HEK293T (cell line): ENCODE data around the gene MUC3A.
"Not testable (repeated sequence)": the region's sequence is repeated elsewhere in the genome, so short reads cannot be mapped to it uniquely, and the experiment has no call there.

Experiments used
- CTCF ChIA-PET: fragments of 350-600 bp; formaldehyde crosslinking; extraction: SDS; loops from one replicate; lab custom pipeline; 2021; ENCODE audit warnings: antibody characterized with exemption, inconsistent platforms; lab: Yijun Ruan, JAX
- POLR2A ChIA-PET: fragments of 350-600 bp; formaldehyde crosslinking; extraction: SDS; loops from one replicate; lab custom pipeline; 2020; ENCODE audit warnings: antibody characterized with exemption, inconsistent platforms; lab: Yijun Ruan, JAX
- DNase-seq: peaks from one replicate; pipeline ENCODE4 v3.0.0; 2012; ENCODE audit warnings: mixed read lengths; ENCODE audit errors: extremely low spot score
- ARNT ChIP-seq: fragments of 450-650 bp; IDR thresholded peaks from 2 replicates; pipeline ENCODE4 v1.6.1; 2017; ENCODE audit warnings: mild to moderate bottlenecking
- BHLHE40 ChIP-seq: fragments of 450-650 bp; IDR thresholded peaks from 2 replicates; pipeline ENCODE4 v1.6.1; 2016; ENCODE audit warnings: mild to moderate bottlenecking, moderate library complexity, borderline replicate concordance
- CTBP1 ChIP-seq: fragments of 450-650 bp; IDR thresholded peaks from 2 replicates; pipeline ENCODE4 v1.6.1; 2016; ENCODE audit warnings: borderline replicate concordance
- ELF4 ChIP-seq: fragments of 450-650 bp; IDR thresholded peaks from 2 replicates; pipeline ENCODE4 v1.6.1; 2017; ENCODE audit warnings: antibody characterized with exemption
- FOXA1 ChIP-seq: fragments of 450-650 bp; IDR thresholded peaks from 2 replicates; pipeline ENCODE4 v1.6.1; 2016; ENCODE audit warnings: mild to moderate bottlenecking
- FOXK2 ChIP-seq: fragments of 450-650 bp; IDR thresholded peaks from 2 replicates; pipeline ENCODE4 v1.6.1; 2016; ENCODE audit warnings: mild to moderate bottlenecking
- FOXM1 ChIP-seq: fragments of 450-650 bp; IDR thresholded peaks from 2 replicates; pipeline ENCODE4 v1.6.1; 2017; ENCODE audit warnings: mild to moderate bottlenecking, borderline replicate concordance
- HDGF ChIP-seq: fragments of 450-650 bp; IDR thresholded peaks from 2 replicates; pipeline ENCODE4 v1.6.1; 2017; ENCODE audit warnings: antibody characterized with exemption, borderline replicate concordance
- L3MBTL2 ChIP-seq: fragments of 450-650 bp; conservative IDR thresholded peaks from 2 replicates; pipeline ENCODE4 v1.6.1; 2016; ENCODE audit warnings: mild to moderate bottlenecking
- LEF1 ChIP-seq: fragments of 450-650 bp; IDR thresholded peaks from 2 replicates; pipeline ENCODE4 v1.6.1; 2017; ENCODE audit warnings: mild to moderate bottlenecking, borderline replicate concordance
- NFRKB ChIP-seq: fragments of 450-650 bp; IDR thresholded peaks from 2 replicates; pipeline ENCODE4 v1.6.1; 2016; ENCODE audit warnings: mild to moderate bottlenecking, moderate library complexity
- PKNOX1 ChIP-seq: fragments of 450-650 bp; IDR thresholded peaks from 2 replicates; pipeline ENCODE4 v1.6.1; 2016
- SP1 ChIP-seq: fragments of 450-650 bp; IDR thresholded peaks from 2 replicates; pipeline ENCODE4 v1.6.1; 2017
- SUZ12 ChIP-seq: fragments of 450-650 bp; IDR thresholded peaks from 2 replicates; pipeline ENCODE4 v1.6.1; 2016; ENCODE audit warnings: mild to moderate bottlenecking
- TARDBP ChIP-seq: fragments of 450-650 bp; IDR thresholded peaks from 2 replicates; pipeline ENCODE4 v1.6.1; 2016
- ZNF384 ChIP-seq: fragments of 450-650 bp; IDR thresholded peaks from 2 replicates; pipeline ENCODE4 v1.6.1; 2016

Gene MUC3A

GRCh38 chr7:100974021-100974420, 24.7 kb downstream of the MUC3A start:
- ChIA-PET POLR2A (no interaction called here), CTCF (no interaction called here)
- no peak for DNase-seq
- TF ChIP-seq SP1 (no peak), CTBP1 (no peak), FOXK2 (no peak), SUZ12 (no peak), BHLHE40 (no peak), LEF1 (no peak), ELF4 (no peak), HDGF (no peak), ARNT (no peak), NFRKB (no peak), FOXA1 (no peak), PKNOX1 (no peak), ZNF384 (no peak), TARDBP (no peak), FOXM1 (no peak), L3MBTL2 (no peak)

- TF ChIP-seq PKNOX1 (no peak), FOXM1 (no peak), ELF4 (no peak), FOXA1 (no peak), HDGF (no peak), ARNT (no peak), SUZ12 (no peak), CTBP1 (no peak), SP1 (no peak), L3MBTL2 (no peak), ZNF384 (no peak), TARDBP (no peak)
- ChIA-PET CTCF (interaction anchor here (1.1 to 1.6 kb wide), 2 partner anchors 9 kb away, joined by 3 to 4 read pairs; no protein-coding TSS in a partner anchor), POLR2A (interaction anchor here (0.8 kb wide), 1 partner anchor 86 kb away, joined by 5 read pairs; the partner anchor contains the start of gene UFSP1)
- DNase-seq = no peak
Observed at GRCh38 chr7:100975371-100975821, 26.1 kb downstream of the MUC3A start.

GRCh38 chr7:100978300-100978699, 29.0 kb downstream of the MUC3A start:
- ChIA-PET CTCF (interaction anchor here (1.1 kb wide), 1 partner anchor 12 kb away, joined by 3 read pairs; no protein-coding TSS in a partner anchor), POLR2A (no interaction called here)
- no peak for DNase-seq
- TF ChIP-seq PKNOX1 (no peak), NFRKB (no peak), CTBP1 (no peak)

GRCh38 chr7:100983451-100984187, 34.3 kb downstream of the MUC3A start:
- ChIA-PET CTCF (no interaction called here), POLR2A (no interaction called here)
- TF ChIP-seq SP1 (no peak), FOXM1 (no peak), FOXA1 (no peak), ELF4 (no peak), ARNT (no peak), ZNF384 (no peak), LEF1 (no peak), FOXK2 (no peak), L3MBTL2 (no peak), BHLHE40 (no peak), PKNOX1 (no peak), CTBP1 (no peak), TARDBP (no peak), HDGF (no peak), NFRKB (no peak), SUZ12 (no peak)
- DNase-seq = no peak

DNA sequence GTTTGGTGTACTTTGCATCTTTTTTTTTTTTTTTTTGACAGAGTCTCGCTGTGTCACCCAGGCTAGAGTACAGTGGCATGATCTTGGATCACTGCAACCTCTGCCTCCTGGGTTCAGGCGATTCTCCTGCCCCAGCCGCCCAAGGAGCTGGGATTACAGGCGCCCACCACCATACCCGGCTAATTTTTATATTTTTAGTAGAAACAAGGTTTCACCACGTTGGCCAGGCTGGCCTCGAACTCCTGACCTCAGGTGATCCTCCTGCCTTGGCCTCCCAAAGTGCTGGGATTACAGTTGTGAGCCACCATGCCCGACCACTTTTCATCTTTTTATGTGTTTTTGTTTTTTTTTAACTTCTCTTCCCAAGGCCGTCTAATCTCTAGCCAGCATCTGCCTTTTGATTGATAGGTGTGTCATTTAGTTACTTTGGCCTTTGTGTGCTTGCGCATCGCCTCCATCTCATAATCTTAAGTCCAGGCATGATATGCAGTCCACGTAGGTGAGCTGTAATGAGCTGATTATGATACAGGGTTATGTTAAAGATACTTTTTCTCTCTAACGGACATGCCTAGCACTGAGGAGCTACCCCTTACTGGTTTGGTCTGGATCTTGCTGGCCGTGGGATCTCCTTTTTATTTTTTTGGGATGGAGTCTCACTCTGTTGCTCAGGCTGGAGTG, 35.0 kb downstream of the MUC3A start:
- POLR2A ChIA-PET, DNase-seq: not testable (repeated sequence)
- CTCF ChIA-PET = interaction anchor here (0.6 kb wide), 1 partner anchor 8 kb away, joined by 3 read pairs; no protein-coding TSS in a partner anchor

DNA sequence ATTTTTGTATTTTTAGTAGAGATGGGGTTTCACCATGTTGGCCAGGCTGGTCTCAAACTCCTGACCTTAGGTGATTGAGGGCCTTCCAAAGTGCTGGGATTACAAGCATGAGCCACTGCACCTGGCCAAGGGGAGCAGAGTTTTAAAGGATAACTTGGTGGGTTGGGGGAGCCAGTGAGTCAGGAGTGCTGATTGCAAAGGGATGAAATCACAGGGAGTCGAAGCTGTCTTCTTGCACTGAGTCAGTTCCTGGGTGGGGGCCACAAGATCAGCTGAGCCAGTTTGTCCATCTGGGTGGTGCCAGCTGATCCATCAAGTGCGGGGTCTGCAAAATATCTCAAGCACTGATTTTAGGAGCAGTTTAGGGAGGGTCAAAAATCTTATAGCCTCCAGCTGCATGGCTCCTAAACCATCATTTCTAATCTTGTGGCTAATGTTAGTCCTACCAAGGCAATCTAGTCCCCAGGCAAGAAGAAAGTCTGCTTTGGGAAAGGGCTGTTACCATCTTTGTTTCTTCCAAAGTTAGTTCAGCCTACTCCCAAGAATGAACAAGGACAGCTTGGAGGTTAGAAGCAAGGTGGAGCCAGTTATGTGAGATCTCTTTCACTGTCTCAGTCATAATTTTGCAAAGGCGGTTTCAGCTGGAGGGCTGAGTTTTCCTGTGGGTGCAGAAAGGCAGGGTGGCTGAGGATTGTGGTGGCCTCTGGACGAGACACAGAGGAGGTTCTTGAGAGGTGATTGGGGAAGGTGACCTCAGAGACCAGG, 35.9 kb downstream of the MUC3A start:
- DNase-seq, CTCF ChIA-PET, POLR2A ChIA-PET: not testable (repeated sequence)
